WTC11 (cell line): ENCODE results near the gene GTSE1. TPM values are rescaled to one million over a fixed set of nuclear protein-coding genes. Genes with fewer than 3 reads are reported as not detected.

Experiments used
- ATAC-seq: fragments of 200-7000 bp; cut with Tn5 transposase; 2 replicates; pipeline ENCODE4 v1.10.0; 2021; ENCODE audit warnings: mild to moderate bottlenecking, moderate library complexity
- CTCF ChIA-PET: fragments of 300-600 bp; sonication (Branson Sonifier 250); formaldehyde crosslinking; loops from one replicate; lab custom pipeline; 2021; ENCODE audit warnings: antibody characterized with exemption; lab: Charles Lee
- POLR2A ChIA-PET: fragments of 350-600 bp; sonication (Branson Sonifier 250); formaldehyde crosslinking; loops from one replicate; lab custom pipeline; 2021; ENCODE audit warnings: antibody characterized with exemption; lab: Charles Lee
- DNase-seq: peaks from one replicate; pipeline ENCODE4 v3.0.0; 2021; ENCODE audit warnings: low spot score
- H3K27ac Mint-ChIP-seq: 2 replicates; pipeline ENCODE4 v1.8.0; 2021; ENCODE audit warnings: mixed read lengths
- H3K27me3 Mint-ChIP-seq: 2 replicates; pipeline ENCODE4 v1.8.0; 2021; ENCODE audit warnings: low read depth, mild to moderate bottlenecking, moderate library complexity, mixed read lengths
- H3K36me3 Mint-ChIP-seq: 2 replicates; pipeline ENCODE4 v1.8.0; 2021; ENCODE audit warnings: mixed read lengths
- H3K4me1 Mint-ChIP-seq: 2 replicates; pipeline ENCODE4 v1.8.0; 2022; ENCODE audit warnings: mixed read lengths
- H3K4me3 Mint-ChIP-seq: 2 replicates; pipeline ENCODE4 v1.8.0; 2021; ENCODE audit warnings: mild to moderate bottlenecking, moderate library complexity, mixed read lengths
- H3K9me3 Mint-ChIP-seq: 2 replicates; pipeline ENCODE4 v1.8.0; 2021; ENCODE audit warnings: mixed read lengths
- AFF4 ChIP-seq: sonication (generic); formaldehyde crosslinking; IDR thresholded peaks from 2 replicates; pipeline ENCODE4 v1.8.1; 2023; ENCODE audit warnings: mild to moderate bottlenecking, missing genetic modification reagents, borderline replicate concordance
- AR ChIP-seq: fragments of 250-450 bp; sonication (Bioruptor Pico); IDR thresholded peaks from 2 replicates; pipeline ENCODE4 v1.9.0; 2021; ENCODE audit warnings: mild to moderate bottlenecking
- CREB1 ChIP-seq: sonication (generic); formaldehyde crosslinking; IDR thresholded peaks from 2 replicates; pipeline ENCODE4 v1.8.0; 2023; ENCODE audit warnings: mild to moderate bottlenecking, missing genetic modification reagents
- IRF1 ChIP-seq: sonication (generic); formaldehyde crosslinking; IDR thresholded peaks from 2 replicates; pipeline ENCODE4 v1.8.0; 2023; ENCODE audit warnings: missing genetic modification reagents
- KAT7 ChIP-seq: sonication (generic); formaldehyde crosslinking; IDR thresholded peaks from 2 replicates; pipeline ENCODE4 v1.8.1; 2023; ENCODE audit warnings: missing genetic modification reagents, mild to moderate bottlenecking, borderline replicate concordance
- NFYB ChIP-seq: sonication (generic); formaldehyde crosslinking; conservative IDR thresholded peaks from 2 replicates; pipeline ENCODE4 v1.8.0; 2022; ENCODE audit warnings: low read depth, missing genetic modification reagents
- NR3C1 ChIP-seq: sonication (generic); formaldehyde crosslinking; conservative IDR thresholded peaks from 2 replicates; pipeline ENCODE4 v1.8.1; 2023; ENCODE audit warnings: low read depth, mild to moderate bottlenecking, missing genetic modification reagents
- PREB ChIP-seq: sonication (generic); formaldehyde crosslinking; IDR thresholded peaks from 2 replicates; pipeline ENCODE4 v1.8.1; 2022; ENCODE audit warnings: mild to moderate bottlenecking, missing genetic modification reagents, moderate library complexity, borderline replicate concordance
- PRRX2 ChIP-seq: fragments of 250-450 bp; sonication (Bioruptor Pico); IDR thresholded peaks from 2 replicates; pipeline ENCODE4 v1.8.0; 2021; ENCODE audit warnings: mild to moderate bottlenecking
- SMAD3 ChIP-seq: sonication (generic); formaldehyde crosslinking; IDR thresholded peaks from 2 replicates; pipeline ENCODE4 v1.8.0; 2022; ENCODE audit warnings: missing genetic modification reagents, mild to moderate bottlenecking, borderline replicate concordance
- SMAD4 ChIP-seq: sonication (generic); formaldehyde crosslinking; IDR thresholded peaks from 2 replicates; pipeline ENCODE4 v1.8.0; 2022; ENCODE audit warnings: mild to moderate bottlenecking, missing genetic modification reagents
- SP1 ChIP-seq: sonication (generic); formaldehyde crosslinking; conservative IDR thresholded peaks from 2 replicates; pipeline ENCODE4 v1.8.1; 2022; ENCODE audit warnings: missing genetic modification reagents
- TCF7 ChIP-seq: sonication (generic); formaldehyde crosslinking; IDR thresholded peaks from 2 replicates; pipeline ENCODE4 v1.8.0; 2022; ENCODE audit warnings: mild to moderate bottlenecking, low read depth, missing genetic modification reagents, moderate library complexity
- TEAD1 ChIP-seq: sonication (generic); formaldehyde crosslinking; IDR thresholded peaks from 2 replicates; pipeline ENCODE4 v1.8.0; 2022; ENCODE audit warnings: mild to moderate bottlenecking, missing genetic modification reagents
- TEAD4 ChIP-seq: sonication (generic); formaldehyde crosslinking; IDR thresholded peaks from 2 replicates; pipeline ENCODE4 v1.8.0; 2022; ENCODE audit warnings: mild to moderate bottlenecking, missing genetic modification reagents
- USF2 ChIP-seq: sonication (generic); formaldehyde crosslinking; IDR thresholded peaks from 2 replicates; pipeline ENCODE4 v1.8.1; 2023; ENCODE audit warnings: mild to moderate bottlenecking, missing genetic modification reagents, moderate library complexity
- ZNF121 ChIP-seq: sonication (generic); formaldehyde crosslinking; IDR thresholded peaks from 2 replicates; pipeline ENCODE4 v1.8.0; 2023; ENCODE audit warnings: missing genetic modification reagents
- ZNF219 ChIP-seq: sonication (generic); formaldehyde crosslinking; IDR thresholded peaks from 2 replicates; pipeline ENCODE4 v1.8.0; 2023; ENCODE audit warnings: missing genetic modification reagents, mild to moderate bottlenecking, borderline replicate concordance
- ZNF281 ChIP-seq: sonication (generic); formaldehyde crosslinking; IDR thresholded peaks from 2 replicates; pipeline ENCODE4 v1.8.0; 2023; ENCODE audit warnings: mild to moderate bottlenecking, missing genetic modification reagents
- total RNA-seq: library from RNA; stranded (reverse); gene quantifications from 3 replicates; pipeline ENCODE4 v1.2.3, GENCODE V29; 2021

Gene GTSE1
- total RNA-seq, 1 experiment from 2014 or later = 56.1 TPM

- no peak for TF ChIP-seq ZNF281 (CRISPR knock-in tag)
- no peak for TF ChIP-seq TEAD1 (CRISPR knock-in tag)
- no peak for TF ChIP-seq TCF7
- no peak for TF ChIP-seq USF2 (CRISPR knock-in tag)
Measured at GRCh38 chr22:46337870-46338269, 41.2 kb downstream of the GTSE1 start (continued).

- no peaks in the 10 kb centered on the region for H3K27me3 Mint-ChIP-seq
- H3K27ac Mint-ChIP-seq = no peak overlapping the region
- TF ChIP-seq NFYB (no peak), SMAD4 (CRISPR knock-in tag) (no peak), TEAD4 (CRISPR knock-in tag) (no peak), SP1 (CRISPR knock-in tag) (no peak), PRRX2 (no peak), TEAD1 (CRISPR knock-in tag) (no peak), CREB1 (CRISPR knock-in tag) (no peak), NR3C1 (CRISPR knock-in tag) (no peak), AFF4 (CRISPR knock-in tag) (no peak), ZNF121 (CRISPR knock-in tag) (no peak), IRF1 (CRISPR knock-in tag) (no peak), SMAD3 (CRISPR knock-in tag) (no peak), PREB (CRISPR knock-in tag) (no peak)
- ATAC-seq = no peak
- peaks cover 52% of the 10 kb centered on the region for H3K36me3 Mint-ChIP-seq
- no peaks in the 10 kb centered on the region for H3K9me3 Mint-ChIP-seq
- DNase-seq = no peak
- POLR2A ChIA-PET = no interaction called here
- peaks cover 15% of the 10 kb centered on the region for H3K4me1 Mint-ChIP-seq
- no peak overlapping the region for H3K4me3 Mint-ChIP-seq
- CTCF ChIA-PET = no interaction called here
Measured at GRCh38 chr22:46338636-46339035, 42.0 kb downstream of the GTSE1 start.

- POLR2A ChIA-PET = interaction anchor here (0.7 kb wide), 1 partner anchor 1350 kb away, joined by 4 read pairs; no protein-coding TSS in a partner anchor
- DNase-seq (no peak), ATAC-seq (no peak)
- Mint-ChIP-seq H3K9me3 (no peaks in the 10 kb centered on the region), H3K36me3 (peaks cover 65% of the 10 kb centered on the region), H3K4me1 (peaks cover 10% of the 10 kb centered on the region), H3K4me3 (no peak overlapping the region), H3K27me3 (no peaks in the 10 kb centered on the region), H3K27ac (no peak overlapping the region)
- CTCF ChIA-PET = no interaction called here
- no peak for TF ChIP-seq ZNF219 (CRISPR knock-in tag)
- no peak for TF ChIP-seq KAT7 (CRISPR knock-in tag)
- no peak for TF ChIP-seq AR (CRISPR knock-in tag)
Measured at GRCh38 chr22:46339956-46340355, 43.3 kb downstream of the GTSE1 start.
